ENCODE results near the gene ZBTB7C. TPM values are rescaled to one million over a fixed set of nuclear protein-coding genes. Genes with fewer than 3 reads are reported as not detected.

ZBTB7C gene
- total RNA-seq, 1 donor from 2014 or later: 0.61 TPM

GRCh38 chr18:48300463-48300961, 108.7 kb downstream of the ZBTB7C start:
- Mint-ChIP-seq H3K27ac (ENCODE audit: unreplicated experiment) (peak overlapping the region; percentile 84), H3K4me3 (no peak overlapping the region), H3K36me3 (ENCODE audit: low read depth) (no peaks in the 10 kb centered on the region), H3K4me1 (peaks cover 15% of the 10 kb centered on the region), H3K27me3 (ENCODE audit: low read depth) (no peaks in the 10 kb centered on the region), H3K9me3 (no peaks in the 10 kb centered on the region)
- TF ChIP-seq CTCF (conservative IDR thresholded peaks at IDR 0.05): no peak
- no peak for DNase-seq (ENCODE audit: low read depth, low spot score)

DNA sequence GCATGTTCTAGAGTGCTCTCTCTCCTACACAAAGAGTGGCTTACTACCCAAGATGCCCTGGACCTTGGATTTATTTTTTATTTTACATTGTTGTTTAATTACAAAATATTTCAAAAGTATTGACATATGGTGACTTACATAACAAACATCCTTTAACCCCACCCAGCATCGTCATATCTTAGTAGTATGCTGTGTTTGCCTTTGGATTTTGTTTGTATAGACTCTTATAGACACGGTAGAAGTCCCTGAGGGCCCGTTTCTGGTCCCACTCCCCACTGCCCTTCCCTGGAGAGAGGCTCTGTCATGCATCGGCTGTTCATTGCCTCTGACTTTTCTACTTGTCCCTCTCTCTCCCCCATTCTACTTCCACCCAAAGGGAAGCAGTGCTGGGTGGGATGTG, 112.0 kb downstream of the ZBTB7C start:
- Mint-ChIP-seq H3K4me3 (no peak overlapping the region), H3K27me3 (ENCODE audit: low read depth) (no peaks in the 10 kb centered on the region), H3K4me1 (peaks cover 22% of the 10 kb centered on the region), H3K9me3 (no peaks in the 10 kb centered on the region), H3K36me3 (ENCODE audit: low read depth) (no peaks in the 10 kb centered on the region), H3K27ac (ENCODE audit: unreplicated experiment) (peak overlapping the region; percentile 12)
- TF ChIP-seq CTCF (conservative IDR thresholded peaks at IDR 0.05): no peak
- DNase-seq (ENCODE audit: low read depth, low spot score): no peak

- Mint-ChIP-seq H3K36me3 (ENCODE audit: low read depth) (no peaks in the 10 kb centered on the region), H3K9me3 (no peaks in the 10 kb centered on the region), H3K4me3 (no peak overlapping the region), H3K27me3 (ENCODE audit: low read depth) (no peaks in the 10 kb centered on the region), H3K27ac (ENCODE audit: unreplicated experiment) (no peak overlapping the region), H3K4me1 (peaks cover 23% of the 10 kb centered on the region)
- no peak for DNase-seq (ENCODE audit: low read depth, low spot score)
- TF ChIP-seq CTCF (conservative IDR thresholded peaks at IDR 0.05): no peak
Observed at GRCh38 chr18:48296581-48296980, 112.6 kb downstream of the ZBTB7C start.

GRCh38 chr18:48295586-48296311, 113.4 kb downstream of the ZBTB7C start:
- Mint-ChIP-seq H3K9me3 (no peaks in the 10 kb centered on the region), H3K27me3 (ENCODE audit: low read depth) (no peaks in the 10 kb centered on the region), H3K4me3 (no peak overlapping the region), H3K4me1 (peaks cover 26% of the 10 kb centered on the region), H3K36me3 (ENCODE audit: low read depth) (no peaks in the 10 kb centered on the region), H3K27ac (ENCODE audit: unreplicated experiment) (no peak overlapping the region)
- no peak for DNase-seq (ENCODE audit: low read depth, low spot score)
- peak; percentile 38 for TF ChIP-seq CTCF (conservative IDR thresholded peaks at IDR 0.05)

- Mint-ChIP-seq H3K4me3 (no peak overlapping the region), H3K27ac (ENCODE audit: unreplicated experiment) (no peak overlapping the region), H3K9me3 (no peaks in the 10 kb centered on the region), H3K36me3 (ENCODE audit: low read depth) (no peaks in the 10 kb centered on the region), H3K4me1 (peaks cover 26% of the 10 kb centered on the region), H3K27me3 (ENCODE audit: low read depth) (no peaks in the 10 kb centered on the region)
- no peak for DNase-seq (ENCODE audit: low read depth, low spot score)
- no peak for TF ChIP-seq CTCF (conservative IDR thresholded peaks at IDR 0.05)
Observed at GRCh38 chr18:48294899-48295585, 114.1 kb downstream of the ZBTB7C start.

Measured in neural crest cell (in vitro differentiated cells).